CD4-positive, alpha-beta memory T cell (primary cell): ENCODE data around the gene ERI3. TPM values are rescaled to one million over a fixed set of nuclear protein-coding genes. Genes with fewer than 3 reads are reported as not detected.

ENCODE experiments used
- CTCF ChIA-PET: fragments of 350-600 bp; sonication (Branson Sonifier 250); formaldehyde crosslinking; loops from one replicate; lab custom pipeline; 2021; ENCODE audit warnings: inconsistent platforms; ENCODE audit not compliant: partially characterized antibody; lab: Charles Lee
- POLR2A ChIA-PET: fragments of 350-600 bp; sonication (Branson Sonifier 250); formaldehyde crosslinking; loops from one replicate; lab custom pipeline; 2021; ENCODE audit not compliant: partially characterized antibody; lab: Charles Lee
- DNase-seq, 5 donors: peaks; one replicate each; pipeline versions ENCODE4 v3.0.0 to v3.0.0-alpha.2; 2020 to 2022; ENCODE audit warnings: mixed read lengths in 1 of 5
- H3K27ac ChIP-seq: one replicate; pipeline ENCODE4 v1.7.0; 2013; ENCODE audit warnings: low read depth, low read length
- H3K27me3 ChIP-seq: 2 replicates; pipeline ENCODE4 v1.7.0; 2013; ENCODE audit warnings: mild to moderate bottlenecking, low read length, moderate library complexity; ENCODE audit not compliant: insufficient read depth
- H3K36me3 ChIP-seq: 2 replicates; pipeline ENCODE4 v1.7.0; 2013; ENCODE audit warnings: mild to moderate bottlenecking, low read length, moderate library complexity; ENCODE audit not compliant: insufficient read depth
- H3K4me1 ChIP-seq: 2 replicates; pipeline ENCODE4 v1.7.0; 2013; ENCODE audit warnings: mild to moderate bottlenecking, low read length, moderate library complexity; ENCODE audit not compliant: insufficient read depth
- H3K4me3 ChIP-seq, 2 donors: one replicate each; pipeline ENCODE4 v1.7.0; 2013; ENCODE audit warnings: low read length in 2 of 2, mild to moderate bottlenecking in 1 of 2
- H3K9me3 ChIP-seq, 2 donors: one replicate each; pipeline ENCODE4 v1.7.0; 2013; ENCODE audit warnings: low read length in 2 of 2, control low read depth in 1 of 2; ENCODE audit not compliant: control insufficient read depth in 1 of 2
- H3K27ac Mint-ChIP-seq, 7 donors: one replicate each; pipeline ENCODE4 v1.8.0; 2020 to 2021; ENCODE audit warnings: mixed read lengths in 7 of 7, mild to moderate bottlenecking in 6 of 7, inconsistent platforms in 3 of 7, moderate library complexity in 3 of 7
- H3K27me3 Mint-ChIP-seq, 2 donors: one replicate each; pipeline ENCODE4 v1.8.0; 2020 to 2021; ENCODE audit warnings: mixed read lengths in 2 of 2
- H3K36me3 Mint-ChIP-seq, 2 donors: one replicate each; pipeline ENCODE4 v1.8.0; 2020 to 2021; ENCODE audit warnings: mixed read lengths in 2 of 2, inconsistent platforms in 1 of 2, mild to moderate bottlenecking in 1 of 2
- H3K4me1 Mint-ChIP-seq, 4 donors: one replicate each; pipeline ENCODE4 v1.8.0; 2020 to 2021; ENCODE audit warnings: mixed read lengths in 4 of 4, mild to moderate bottlenecking in 1 of 4
- H3K4me3 Mint-ChIP-seq, 8 donors: one replicate each; pipeline ENCODE4 v1.8.0; 2020 to 2021; ENCODE audit warnings: mixed read lengths in 8 of 8, mild to moderate bottlenecking in 7 of 8, moderate library complexity in 6 of 8, inconsistent platforms in 3 of 8
- H3K9me3 Mint-ChIP-seq, 8 donors: one replicate each; pipeline ENCODE4 v1.8.0; 2020 to 2021; ENCODE audit warnings: mixed read lengths in 8 of 8, mild to moderate bottlenecking in 5 of 8, inconsistent platforms in 3 of 8, moderate library complexity in 1 of 8
- intact Hi-C: fragments of 100-400 bp; cut with micrococcal nuclease; formaldehyde crosslinking; loops from one replicate; pipeline ENCODE4 v1.15.1; 2023
- polyA plus RNA-seq, 2 donors: library from polyadenylated mRNA; unstranded; fragments of 300-500 nt; fragmentation: Illumina TruSeq; gene quantifications; one replicate each; pipeline ENCODE4 v1.2.3, GENCODE V29; 2021
- total RNA-seq, 2 experiments: library from RNA; stranded (reverse); gene quantifications; one replicate each; pipeline ENCODE4 v1.2.3, GENCODE V29; 2021

The ERI3 gene
- total and polyA plus RNA-seq, 4 experiments from 2014 or later = 26.4 to 59.4 (median 31.7) TPM

DNA sequence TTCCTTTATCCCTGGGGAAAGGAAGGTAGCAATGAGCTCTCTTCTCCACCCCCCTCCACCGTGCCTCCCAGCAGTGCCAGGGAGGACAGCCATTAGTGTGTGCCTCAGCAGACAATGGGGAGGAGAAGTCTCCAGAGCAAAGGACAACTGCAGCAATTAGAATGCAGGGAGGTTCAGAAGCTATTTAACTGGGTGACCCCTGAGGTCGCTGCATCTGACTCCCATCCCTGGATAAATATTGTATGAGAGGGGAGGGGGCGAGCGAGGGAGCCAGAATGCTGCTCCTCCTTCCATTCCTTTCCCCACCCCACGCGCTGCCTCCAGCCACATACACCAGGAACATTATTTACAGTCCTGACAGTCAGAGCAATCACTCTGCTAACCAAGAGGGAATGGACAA lies 59.0 kb downstream of the ERI3 start:
- Mint-ChIP-seq H3K27me3 (no peaks in the 10 kb centered on the region), H3K9me3 (no peaks in the 10 kb centered on the region), H3K4me1 (peaks cover 0 to 2% (median 0%) of the 10 kb centered on the region in 4 donors), H3K36me3 (peaks cover 60 to 65% of the 10 kb centered on the region in 2 donors), H3K27ac (no peak overlapping the region), H3K4me3 (no peak overlapping the region)
- no peaks in the 10 kb centered on the region for H3K9me3 ChIP-seq
- CTCF ChIA-PET = interaction anchor here (0.7 to 1.4 kb wide), 2 partner anchors 9 to 79 kb away, joined by 3 to 5 read pairs; no protein-coding TSS in a partner anchor
- H3K27me3 ChIP-seq = no peaks in the 10 kb centered on the region
- intact Hi-C loops = no loop called here
- H3K4me3 ChIP-seq = no peak overlapping the region
- POLR2A ChIA-PET = no interaction called here
- H3K36me3 ChIP-seq = peaks cover 29% of the 10 kb centered on the region
- no peak for DNase-seq
- no peak overlapping the region for H3K27ac ChIP-seq
- no peaks in the 10 kb centered on the region for H3K4me1 ChIP-seq

GRCh38 chr1:44294588-44295007 lies 60.5 kb downstream of the ERI3 start:
- ChIA-PET POLR2A (no interaction called here), CTCF (no interaction called here)
- Mint-ChIP-seq H3K9me3 (no peaks in the 10 kb centered on the region), H3K27me3 (no peaks in the 10 kb centered on the region), H3K27ac (peak overlapping the region in 1 of 7 donors; percentile 38), H3K36me3 (peaks cover 64 to 65% of the 10 kb centered on the region in 2 donors), H3K4me1 (peaks cover 0 to 4% (median 0%) of the 10 kb centered on the region in 4 donors), H3K4me3 (no peak overlapping the region)
- Histone ChIP-seq H3K9me3 (no peaks in the 10 kb centered on the region), H3K4me1 (no peaks in the 10 kb centered on the region), H3K27me3 (no peaks in the 10 kb centered on the region), H3K36me3 (peaks cover 31% of the 10 kb centered on the region), H3K27ac (no peak overlapping the region), H3K4me3 (no peak overlapping the region)
- no peak for DNase-seq
- intact Hi-C loops = no loop called here

DNA sequence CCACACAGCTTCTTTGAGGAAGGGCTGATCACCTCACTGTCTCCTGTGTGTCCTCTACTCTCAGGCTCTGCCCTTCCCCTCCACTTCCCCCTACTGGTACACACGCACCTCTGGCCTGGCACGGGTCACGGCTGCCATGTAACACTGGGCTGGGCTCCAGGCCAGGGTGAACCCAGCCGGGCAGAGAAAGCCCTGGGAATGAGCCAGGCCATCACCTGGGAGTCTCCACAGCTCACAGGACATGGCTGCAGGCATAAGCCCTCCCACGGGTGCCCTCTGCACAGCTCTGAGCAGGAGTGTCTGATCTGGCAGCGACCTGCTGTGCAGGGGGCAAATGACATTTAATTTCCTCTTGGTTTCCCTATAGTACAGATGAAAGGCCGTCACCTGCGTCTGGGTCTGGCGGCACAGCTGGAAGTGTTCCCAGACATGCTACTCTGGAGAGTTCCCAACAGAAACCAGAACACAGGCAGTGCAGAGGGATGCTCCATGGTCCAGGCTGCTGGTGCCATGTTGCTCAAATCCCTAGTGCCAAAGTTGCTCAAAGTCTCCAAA lies 61.2 kb downstream of the ERI3 start:
- Histone ChIP-seq H3K27ac (no peak overlapping the region), H3K27me3 (no peaks in the 10 kb centered on the region), H3K36me3 (peaks cover 31% of the 10 kb centered on the region), H3K4me1 (no peaks in the 10 kb centered on the region), H3K9me3 (no peaks in the 10 kb centered on the region), H3K4me3 (no peak overlapping the region)
- H3K27me3 Mint-ChIP-seq = no peaks in the 10 kb centered on the region
- H3K4me3 Mint-ChIP-seq = no peak overlapping the region
- POLR2A ChIA-PET = no interaction called here
- no peaks in the 10 kb centered on the region for H3K9me3 Mint-ChIP-seq
- CTCF ChIA-PET = no interaction called here
- H3K4me1 Mint-ChIP-seq = peaks cover 0 to 4% (median 0%) of the 10 kb centered on the region in 4 donors
- peak overlapping the region in 1 of 7 donors; percentile 66 for H3K27ac Mint-ChIP-seq
- H3K36me3 Mint-ChIP-seq = peaks cover 60 to 66% of the 10 kb centered on the region in 2 donors
- intact Hi-C loops = no loop called here
- DNase-seq = no peak

DNA sequence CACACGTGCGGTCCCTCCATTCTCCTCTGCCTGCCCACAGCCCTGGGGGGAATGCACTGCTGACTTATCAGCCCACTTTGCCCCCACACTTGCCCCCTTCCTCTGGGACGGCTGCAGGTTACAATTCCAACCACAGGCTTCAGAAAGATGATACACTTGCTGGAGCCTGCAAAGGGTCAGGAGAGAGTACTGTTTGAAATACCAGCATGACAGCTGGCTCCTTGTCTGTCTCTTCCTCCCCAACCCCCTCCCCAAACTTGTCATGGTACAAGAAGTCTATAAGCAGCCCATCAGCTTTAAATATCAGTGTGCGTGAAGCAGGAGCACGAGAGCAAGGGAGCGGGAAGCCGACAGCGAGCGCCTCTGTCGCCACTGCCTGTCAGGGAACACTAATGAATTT lies 62.4 kb downstream of the ERI3 start:
- Mint-ChIP-seq H3K4me1 (peaks cover 0 to 4% (median 0%) of the 10 kb centered on the region in 4 donors), H3K36me3 (peaks cover 62 to 65% of the 10 kb centered on the region in 2 donors), H3K27ac (no peak overlapping the region), H3K9me3 (no peaks in the 10 kb centered on the region), H3K27me3 (no peaks in the 10 kb centered on the region), H3K4me3 (no peak overlapping the region)
- CTCF ChIA-PET = no interaction called here
- Histone ChIP-seq H3K4me1 (no peaks in the 10 kb centered on the region), H3K27me3 (no peaks in the 10 kb centered on the region), H3K4me3 (no peak overlapping the region), H3K9me3 (no peaks in the 10 kb centered on the region), H3K36me3 (peaks cover 25% of the 10 kb centered on the region), H3K27ac (no peak overlapping the region)
- DNase-seq = no peak
- intact Hi-C loops = no loop called here
- POLR2A ChIA-PET = no interaction called here

GRCh38 chr1:44290250-44291094 lies 64.6 kb downstream of the ERI3 start:
- no peak for DNase-seq
- Mint-ChIP-seq H3K27me3 (no peaks in the 10 kb centered on the region), H3K4me1 (peaks cover 0 to 4% (median 0%) of the 10 kb centered on the region in 4 donors), H3K4me3 (no peak overlapping the region), H3K36me3 (peaks cover 62 to 64% of the 10 kb centered on the region in 2 donors), H3K27ac (no peak overlapping the region), H3K9me3 (no peaks in the 10 kb centered on the region)
- Histone ChIP-seq H3K36me3 (peaks cover 12% of the 10 kb centered on the region), H3K27me3 (no peaks in the 10 kb centered on the region), H3K27ac (no peak overlapping the region), H3K4me1 (no peaks in the 10 kb centered on the region), H3K9me3 (no peaks in the 10 kb centered on the region), H3K4me3 (no peak overlapping the region)
- intact Hi-C loops = no loop called here
- POLR2A ChIA-PET = no interaction called here
- CTCF ChIA-PET = no interaction called here

- Histone ChIP-seq H3K36me3 (peaks cover 12% of the 10 kb centered on the region), H3K4me3 (no peak overlapping the region), H3K27ac (no peak overlapping the region), H3K4me1 (no peaks in the 10 kb centered on the region), H3K9me3 (no peaks in the 10 kb centered on the region), H3K27me3 (no peaks in the 10 kb centered on the region)
- POLR2A ChIA-PET = no interaction called here
- no peak for DNase-seq
- no peak overlapping the region for H3K4me3 Mint-ChIP-seq
- CTCF ChIA-PET = no interaction called here
- H3K27me3 Mint-ChIP-seq = no peaks in the 10 kb centered on the region
- H3K4me1 Mint-ChIP-seq = peaks cover 0 to 4% (median 0%) of the 10 kb centered on the region in 4 donors
- no peaks in the 10 kb centered on the region for H3K9me3 Mint-ChIP-seq
- intact Hi-C loops = no loop called here
- H3K36me3 Mint-ChIP-seq = peaks cover 60 to 65% of the 10 kb centered on the region in 2 donors
- H3K27ac Mint-ChIP-seq = no peak overlapping the region
Observed at GRCh38 chr1:44289530-44289929, 65.5 kb downstream of the ERI3 start.

DNA sequence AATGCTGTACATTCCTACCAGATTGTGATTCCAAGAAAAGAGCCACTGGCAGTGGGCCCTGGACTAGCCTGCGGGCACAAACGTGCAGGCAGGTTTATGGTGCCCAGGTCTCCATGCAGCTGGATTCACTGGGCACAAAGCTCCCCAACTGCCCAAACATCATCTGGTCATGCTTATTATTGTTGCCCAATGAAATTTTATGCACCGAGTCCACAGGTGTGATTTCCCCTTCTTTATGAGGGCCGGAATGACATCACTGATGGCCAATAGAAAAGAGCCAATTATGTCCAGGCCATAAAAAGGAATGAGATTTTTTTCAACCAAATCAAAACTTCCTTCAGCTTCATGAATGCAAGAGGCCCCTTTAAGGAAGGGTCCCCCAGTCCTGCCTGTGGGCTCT lies 66.2 kb downstream of the ERI3 start:
- H3K9me3 ChIP-seq = no peaks in the 10 kb centered on the region
- no peak overlapping the region for H3K27ac ChIP-seq
- peaks cover 10% of the 10 kb centered on the region for H3K36me3 ChIP-seq
- POLR2A ChIA-PET = no interaction called here
- no peak overlapping the region for H3K27ac Mint-ChIP-seq
- H3K27me3 ChIP-seq = no peaks in the 10 kb centered on the region
- DNase-seq = no peak
- H3K4me3 Mint-ChIP-seq = no peak overlapping the region
- peaks cover 61 to 66% of the 10 kb centered on the region in 2 donors for H3K36me3 Mint-ChIP-seq
- no peaks in the 10 kb centered on the region for H3K9me3 Mint-ChIP-seq
- CTCF ChIA-PET = no interaction called here
- intact Hi-C loops = no loop called here
- peaks cover 0 to 2% (median under 1%) of the 10 kb centered on the region in 4 donors for H3K4me1 Mint-ChIP-seq
- H3K27me3 Mint-ChIP-seq = no peaks in the 10 kb centered on the region
- no peak overlapping the region for H3K4me3 ChIP-seq
- H3K4me1 ChIP-seq = no peaks in the 10 kb centered on the region
